Tongue (tissue), 2 donors: ENCODE results near the gene TSPYL6. TPM values are rescaled to one million over a fixed set of nuclear protein-coding genes. Genes with fewer than 3 reads are reported as not detected.

ENCODE experiments used
- DNase-seq: peaks from one replicate; pipeline ENCODE4 v3.0.0-alpha.2; 2015
- total RNA-seq: library from RNA; depleted of rRNA; stranded (reverse); fragments of >200 nt; gene quantifications from one replicate; pipeline ENCODE4 v1.2.3, GENCODE V29; 2014

TSPYL6 gene
- total RNA-seq, 1 donor from 2014 or later = 0.21 TPM

GRCh38 chr2:54255230-54256090 is 569 bp downstream of the TSPYL6 start:
- DNase-seq = no peak

GRCh38 chr2:54254180-54254579 is 1.8 kb downstream of the TSPYL6 start:
- no peak for DNase-seq

GRCh38 chr2:54249629-54250028 is 6.4 kb downstream of the TSPYL6 start:
- no peak for DNase-seq

GRCh38 chr2:54247115-54247514 is 8.9 kb downstream of the TSPYL6 start:
- DNase-seq = no peak

- peak; percentile 38 for DNase-seq
Measured at GRCh38 chr2:54240515-54241469, 15.2 kb downstream of the TSPYL6 start.

- no peak for DNase-seq
Measured at GRCh38 chr2:54239427-54239826, 16.6 kb downstream of the TSPYL6 start.

GRCh38 chr2:54237428-54237827 is 18.6 kb downstream of the TSPYL6 start:
- DNase-seq = no peak

GRCh38 chr2:54233832-54234649 is 22.0 kb downstream of the TSPYL6 start:
- no peak for DNase-seq

- DNase-seq = no peak
Measured at GRCh38 chr2:54228945-54229344, 27.1 kb downstream of the TSPYL6 start.

- DNase-seq = peak; percentile 15
Measured at GRCh38 chr2:54227798-54228197, 28.2 kb downstream of the TSPYL6 start.

GRCh38 chr2:54226260-54226659 is 29.8 kb downstream of the TSPYL6 start:
- DNase-seq = no peak

- no peak for DNase-seq
Measured at GRCh38 chr2:54224997-54225396, 31.0 kb downstream of the TSPYL6 start.

- DNase-seq = no peak
Measured at GRCh38 chr2:54213082-54213481, 42.9 kb downstream of the TSPYL6 start.

- no peak for DNase-seq
Measured at GRCh38 chr2:54212456-54212855, 43.6 kb downstream of the TSPYL6 start.

- DNase-seq = no peak
Measured at GRCh38 chr2:54209379-54209778, 46.6 kb downstream of the TSPYL6 start.

GRCh38 chr2:54208364-54209240 is 47.4 kb downstream of the TSPYL6 start:
- DNase-seq = peak; percentile 12

GRCh38 chr2:54207666-54208195 is 48.3 kb downstream of the TSPYL6 start:
- DNase-seq = peak; percentile 29

- DNase-seq = peak; percentile 38
Measured at GRCh38 chr2:54206596-54206995, 49.4 kb downstream of the TSPYL6 start.

- no peak for DNase-seq
Measured at GRCh38 chr2:54204476-54204875, 51.6 kb downstream of the TSPYL6 start.
